Fibroblast of lung (primary cell): ENCODE results near the gene CWC27. TPM values are rescaled to one million over a fixed set of nuclear protein-coding genes. Genes with fewer than 3 reads are reported as not detected.
"Not testable (repeated sequence)": the region's sequence is repeated elsewhere in the genome, so short reads cannot be mapped to it uniquely, and the experiment has no call there.

Source experiments
- DNase-seq, 2 donors: peaks; one replicate each; pipeline versions ENCODE4 v3.0.0 to v3.0.0-alpha.2; 2010; ENCODE audit warnings: low read depth in 2 of 2
- H2AFZ ChIP-seq: 2 replicates; pipeline ENCODE4 v1.5.1; 2012; ENCODE audit warnings: low read length, control low read depth, inconsistent platforms
- H3K27ac ChIP-seq: 2 replicates; pipeline ENCODE4 v1.5.1; 2011; ENCODE audit warnings: low read length, control low read depth; ENCODE audit not compliant: insufficient read depth
- H3K27me3 ChIP-seq: 2 replicates; pipeline ENCODE4 v1.5.1; 2011; ENCODE audit warnings: mild to moderate bottlenecking, low read length; ENCODE audit not compliant: control insufficient read depth, insufficient read depth
- H3K36me3 ChIP-seq: 2 replicates; pipeline ENCODE4 v1.5.1; 2011; ENCODE audit warnings: low read length; ENCODE audit not compliant: control insufficient read depth, insufficient read depth
- H3K4me1 ChIP-seq: 2 replicates; pipeline ENCODE4 v1.5.1; 2011; ENCODE audit warnings: low read length; ENCODE audit not compliant: control insufficient read depth, insufficient read depth; ENCODE audit errors: extremely low read depth
- H3K4me2 ChIP-seq: 2 replicates; pipeline ENCODE4 v1.5.1; 2011; ENCODE audit warnings: low read length, control low read depth; ENCODE audit not compliant: insufficient read depth; ENCODE audit errors: extremely low read depth
- H3K4me3 ChIP-seq, 4 experiments: fragments of 200-600 bp in 1 of 4; sonication (generic) in 1 of 4; replicated peaks in 1 of 4; 2 replicates each; pipeline ENCODE4 v1.5.1; 2011 to 2016; ENCODE audit warnings: low read length in 4 of 4, low read depth in 3 of 4, mild to moderate bottlenecking in 3 of 4, control low read depth in 2 of 4, inconsistent platforms in 1 of 4, mixed read lengths in 1 of 4; ENCODE audit not compliant: insufficient read depth in 1 of 4; ENCODE audit errors: control extremely low read depth in 1 of 4
- H3K79me2 ChIP-seq: 2 replicates; pipeline ENCODE4 v1.5.1; 2012; ENCODE audit warnings: mild to moderate bottlenecking, low read length, inconsistent platforms; ENCODE audit not compliant: control insufficient read depth, insufficient read depth
- H3K9ac ChIP-seq: 2 replicates; pipeline ENCODE4 v1.5.1; 2011; ENCODE audit warnings: mild to moderate bottlenecking, low read length, control low read depth; ENCODE audit not compliant: insufficient read depth
- H3K9me3 ChIP-seq: 2 replicates; pipeline ENCODE4 v1.5.1; 2012; ENCODE audit warnings: low read depth, low read length; ENCODE audit not compliant: control insufficient read depth, insufficient read depth
- H4K20me1 ChIP-seq: 2 replicates; pipeline ENCODE4 v1.5.1; 2011; ENCODE audit warnings: low read length; ENCODE audit not compliant: control insufficient read depth, insufficient read depth; ENCODE audit errors: extremely low read depth
- CTCF ChIP-seq, 2 donors: IDR thresholded peaks in 1 of 2; conservative IDR thresholded peaks in 1 of 2; 1 replicate in 1 of 2; 2 replicates in 1 of 2; pipeline ENCODE4 v1.5.1; 2011 to 2012; ENCODE audit warnings: low read length in 2 of 2, control low read depth in 1 of 2, inconsistent platforms in 1 of 2, low read depth in 1 of 2, mild to moderate bottlenecking in 1 of 2
- EZH2 ChIP-seq: IDR thresholded peaks from 2 replicates; pipeline ENCODE4 v1.5.1; 2012; ENCODE audit warnings: low read length, control low read depth, mild to moderate bottlenecking; ENCODE audit errors: missing control alignments
- polyA plus RNA-seq, 2 donors: library from polyadenylated mRNA; depleted of rRNA in 1 of 2; stranded (reverse) in 1 of 2; unstranded in 1 of 2; fragments of >200 nt; gene quantifications; 2 replicates each; pipeline ENCODE4 v1.2.1, GENCODE V29; 2011 to 2012; ENCODE audit warnings: missing spikeins in 1 of 2
- total RNA-seq: library from RNA; depleted of rRNA; stranded (reverse); fragments of >200 nt; gene quantifications from 2 replicates; pipeline ENCODE4 v1.2.1, GENCODE V29; 2014

CWC27 gene
- total and polyA plus RNA-seq, 2 donors (not counting 1 experiment from before 2014, with no cell fraction given), result 17.3 to 37.5 TPM

- Histone ChIP-seq H3K4me1 (no peaks in the 10 kb centered on the region), H2AFZ (no peak overlapping the region), H3K27ac (no peak overlapping the region), H3K4me2 (no peak overlapping the region), H4K20me1 (no peaks in the 10 kb centered on the region), H3K79me2 (no peaks in the 10 kb centered on the region), H3K27me3 (no peaks in the 10 kb centered on the region), H3K4me3 (no peak overlapping the region), H3K36me3 (no peaks in the 10 kb centered on the region), H3K9ac (no peak overlapping the region), H3K9me3 (no peaks in the 10 kb centered on the region)
- DNase-seq, result no peak
- TF ChIP-seq CTCF (conservative IDR thresholded peaks at IDR 0.05 in 1 of 2, IDR thresholded peaks at IDR 0.05 in 1 of 2; ENCODE audit: low read depth in 1 of 2, low read length in 2 of 2), result no peak
- TF ChIP-seq EZH2, result no peak
Observed at GRCh38 chr5:64929833-64930232, 161.1 kb downstream of the CWC27 start.

- Histone ChIP-seq H3K36me3 (no peaks in the 10 kb centered on the region), H3K9me3 (no peaks in the 10 kb centered on the region), H2AFZ (no peak overlapping the region), H3K27me3 (no peaks in the 10 kb centered on the region), H3K79me2 (no peaks in the 10 kb centered on the region), H4K20me1 (no peaks in the 10 kb centered on the region), H3K9ac (no peak overlapping the region), H3K27ac (no peak overlapping the region), H3K4me3 (no peak overlapping the region), H3K4me1 (no peaks in the 10 kb centered on the region), H3K4me2 (no peak overlapping the region)
- TF ChIP-seq CTCF (conservative IDR thresholded peaks at IDR 0.05 in 1 of 2, IDR thresholded peaks at IDR 0.05 in 1 of 2; ENCODE audit: low read depth in 1 of 2, low read length in 2 of 2) (no peak), EZH2 (no peak)
- no peak for DNase-seq
Observed at GRCh38 chr5:64930672-64931318, 162.1 kb downstream of the CWC27 start.

GRCh38 chr5:64939422-64939771 lies 170.7 kb downstream of the CWC27 start:
- not testable (repeated sequence) for H3K4me1 ChIP-seq, H3K27ac ChIP-seq, H3K9ac ChIP-seq, H3K4me2 ChIP-seq, H3K27me3 ChIP-seq, H3K36me3 ChIP-seq, H4K20me1 ChIP-seq, H3K4me3 ChIP-seq, DNase-seq, H3K79me2 ChIP-seq, H2AFZ ChIP-seq, H3K9me3 ChIP-seq
